ENCODE results near the gene RAB5B.

Gene RAB5B

GRCh38 chr12:55972456-55972855, 1.4 kb upstream of the RAB5B start:
- no CpG with 5 or more reads among the region's 1 CpG for WGBS

DNA sequence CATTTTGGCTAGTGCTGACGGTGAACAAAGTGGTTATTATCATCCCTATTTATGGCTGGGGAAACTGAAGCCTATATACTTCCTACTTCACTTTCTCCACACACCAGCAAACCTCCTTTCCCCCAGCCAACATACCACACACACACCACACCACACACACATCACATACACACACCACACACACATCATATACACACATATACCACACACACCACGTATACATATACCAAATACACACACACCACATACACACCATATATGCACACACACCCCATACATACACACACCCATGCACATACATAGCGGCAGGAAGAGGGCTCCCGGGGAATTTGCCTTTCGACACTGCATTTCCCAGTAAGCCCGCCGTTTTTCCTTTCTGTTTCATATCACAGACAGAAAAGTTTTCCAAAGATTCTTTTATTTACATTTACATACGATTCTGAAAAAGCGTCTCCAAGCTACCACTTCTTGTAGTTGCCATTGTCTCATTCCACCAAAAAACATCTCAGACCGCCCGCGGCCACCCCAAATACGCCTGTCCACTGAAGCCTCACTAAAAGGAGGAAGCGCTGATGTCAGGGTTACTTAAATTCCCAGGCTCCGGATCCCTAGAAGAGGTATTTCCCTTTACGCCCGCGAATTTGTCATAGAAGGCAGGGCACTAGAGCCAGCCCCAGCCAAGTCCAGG, 823 bp upstream of the RAB5B start:
- H3K18ac ChIP-seq (ENCODE audit: low read depth in 1 of 2, low read length in 2 of 2), result peak overlapping the region; percentile 84 to 95
- no peaks in the 10 kb centered on the region for H3K9me3 ChIP-seq (ENCODE audit: control insufficient read depth, low read length)
- 6% methylated on average over 18 of the region's 18 CpGs for WGBS
- peak overlapping the region; percentile 39 for H2AK5ac ChIP-seq (ENCODE audit: low read length, severe bottlenecking)
- peak overlapping the region; percentile 46 to 78 for H3K4ac ChIP-seq (ENCODE audit: low read depth in 1 of 2, low read length in 2 of 2)
- H3K9ac ChIP-seq (ENCODE audit: low read length), result peak overlapping the region; percentile 91
- peak overlapping the region; percentile 46 to 86 for H3K4me3 ChIP-seq (ENCODE audit: insufficient read depth in 1 of 2, low read depth in 1 of 2, low read length in 2 of 2)
- peak overlapping the region in 1 of 2 experiments; percentile 86 for H3K14ac ChIP-seq (ENCODE audit: low read length in 2 of 2)
- H3K36me3 ChIP-seq (ENCODE audit: control insufficient read depth in 1 of 2, insufficient read depth in 2 of 2, low read depth in 1 of 2, low read length in 2 of 2), result peaks cover 16 to 18% of the 10 kb centered on the region in 2 experiments
- H4K91ac ChIP-seq (ENCODE audit: low read length), result no peak overlapping the region
- H2BK12ac ChIP-seq (ENCODE audit: low read length in 2 of 2), result peak overlapping the region; percentile 18 to 75
- H2BK15ac ChIP-seq (ENCODE audit: low read depth, poor library complexity, severe bottlenecking), result peak overlapping the region; percentile 12
- no peak overlapping the region for H2AFZ ChIP-seq (ENCODE audit: low read depth, low read length)
- H2BK5ac ChIP-seq (ENCODE audit: low read depth, low read length, poor library complexity, severe bottlenecking), result no peak overlapping the region
- H3K4me1 ChIP-seq (ENCODE audit: control insufficient read depth, insufficient read depth, low read depth, low read length), result peaks cover 2% of the 10 kb centered on the region
- no peak overlapping the region for H2BK120ac ChIP-seq (ENCODE audit: low read depth, low read length)
- peak overlapping the region; percentile 84 for H3K27ac ChIP-seq (ENCODE audit: low read length, poor library complexity, severe bottlenecking)
- H4K8ac ChIP-seq (ENCODE audit: low read length), result peak overlapping the region; percentile 10
- H3K27me3 ChIP-seq (ENCODE audit: control insufficient read depth in 1 of 2, insufficient read depth in 1 of 2, low read length in 2 of 2), result no peaks in the 10 kb centered on the region
- H3K4me2 ChIP-seq (ENCODE audit: low read length, poor library complexity, severe bottlenecking), result peak overlapping the region; percentile 79
- no peak for DNase-seq
- peaks cover 21% of the 10 kb centered on the region for H3K79me1 ChIP-seq (replicated peaks; ENCODE audit: low read length, poor library complexity, severe bottlenecking)
- H3K23ac ChIP-seq (ENCODE audit: low read length in 2 of 2), result no peak overlapping the region

More at GRCh38 chr12:55972456-55972855, 1.4 kb upstream of the RAB5B start:
- Histone ChIP-seq H3K36me3 (ENCODE audit: control insufficient read depth in 1 of 2, insufficient read depth in 2 of 2, low read depth in 1 of 2, low read length in 2 of 2) (peaks cover 16% of the 10 kb centered on the region in 2 experiments), H3K9ac (ENCODE audit: low read length) (peak overlapping the region; percentile 91), H2AK5ac (ENCODE audit: low read length, severe bottlenecking) (no peak overlapping the region), H3K27me3 (ENCODE audit: control insufficient read depth in 1 of 2, insufficient read depth in 1 of 2, low read length in 2 of 2) (no peaks in the 10 kb centered on the region), H3K9me3 (ENCODE audit: control insufficient read depth, low read length) (no peaks in the 10 kb centered on the region), H3K14ac (ENCODE audit: low read length in 2 of 2) (no peak overlapping the region), H3K4me1 (ENCODE audit: control insufficient read depth, insufficient read depth, low read depth, low read length) (peaks cover 2% of the 10 kb centered on the region), H3K4me2 (ENCODE audit: low read length, poor library complexity, severe bottlenecking) (peak overlapping the region; percentile 79), H2BK5ac (ENCODE audit: low read depth, low read length, poor library complexity, severe bottlenecking) (no peak overlapping the region), H2BK120ac (ENCODE audit: low read depth, low read length) (no peak overlapping the region), H4K91ac (ENCODE audit: low read length) (no peak overlapping the region), H3K23ac (ENCODE audit: low read length in 2 of 2) (no peak overlapping the region), H3K18ac (ENCODE audit: low read depth in 1 of 2, low read length in 2 of 2) (no peak overlapping the region), H2BK15ac (ENCODE audit: low read depth, poor library complexity, severe bottlenecking) (no peak overlapping the region), H3K4me3 (ENCODE audit: insufficient read depth in 1 of 2, low read depth in 1 of 2, low read length in 2 of 2) (peak overlapping the region in 1 of 2 experiments; percentile 86), H3K4ac (ENCODE audit: low read depth in 1 of 2, low read length in 2 of 2) (no peak overlapping the region), H3K79me1 (replicated peaks; ENCODE audit: low read length, poor library complexity, severe bottlenecking) (peaks cover 24% of the 10 kb centered on the region), H3K27ac (ENCODE audit: low read length, poor library complexity, severe bottlenecking) (peak overlapping the region; percentile 84), H2BK12ac (ENCODE audit: low read length in 2 of 2) (no peak overlapping the region), H2AFZ (ENCODE audit: low read depth, low read length) (no peak overlapping the region), H4K8ac (ENCODE audit: low read length) (no peak overlapping the region)
- DNase-seq, result no peak

- H3K4me1 ChIP-seq (ENCODE audit: control insufficient read depth, insufficient read depth, low read depth, low read length), result peaks cover 2% of the 10 kb centered on the region
- under 1% methylated on average over 15 of the region's 15 CpGs for WGBS
These were observed 441 bp downstream of the RAB5B start for GRCh38 chr12:55974308-55974730.

GRCh38 chr12:55978393-55978792, 4.5 kb downstream of the RAB5B start:
- no peak overlapping the region for H3K4me2 ChIP-seq (ENCODE audit: low read length, poor library complexity, severe bottlenecking)
- no peak overlapping the region for H4K8ac ChIP-seq (ENCODE audit: low read length)
- peaks cover 8% of the 10 kb centered on the region for H3K4me1 ChIP-seq (ENCODE audit: control insufficient read depth, insufficient read depth, low read depth, low read length)
- DNase-seq, result no peak
- H3K27ac ChIP-seq (ENCODE audit: low read length, poor library complexity, severe bottlenecking), result no peak overlapping the region
- H3K23ac ChIP-seq (ENCODE audit: low read length in 2 of 2), result no peak overlapping the region
- no peak overlapping the region for H3K9ac ChIP-seq (ENCODE audit: low read length)
- no peak overlapping the region for H2AFZ ChIP-seq (ENCODE audit: low read depth, low read length)
- H3K4me3 ChIP-seq (ENCODE audit: insufficient read depth in 1 of 2, low read depth in 1 of 2, low read length in 2 of 2), result no peak overlapping the region
- H4K91ac ChIP-seq (ENCODE audit: low read length), result no peak overlapping the region
- peaks cover 3% of the 10 kb centered on the region for H3K79me1 ChIP-seq (replicated peaks; ENCODE audit: low read length, poor library complexity, severe bottlenecking)
- no peaks in the 10 kb centered on the region for H3K27me3 ChIP-seq (ENCODE audit: control insufficient read depth in 1 of 2, insufficient read depth in 1 of 2, low read length in 2 of 2)
- no peak overlapping the region for H2BK120ac ChIP-seq (ENCODE audit: low read depth, low read length)
- H3K18ac ChIP-seq (ENCODE audit: low read depth in 1 of 2, low read length in 2 of 2), result no peak overlapping the region
- H3K4ac ChIP-seq (ENCODE audit: low read depth in 1 of 2, low read length in 2 of 2), result no peak overlapping the region
- no peak overlapping the region for H3K14ac ChIP-seq (ENCODE audit: low read length in 2 of 2)
- H2AK5ac ChIP-seq (ENCODE audit: low read length, severe bottlenecking), result no peak overlapping the region
- no peaks in the 10 kb centered on the region for H3K9me3 ChIP-seq (ENCODE audit: control insufficient read depth, low read length)
- H3K36me3 ChIP-seq (ENCODE audit: control insufficient read depth in 1 of 2, insufficient read depth in 2 of 2, low read depth in 1 of 2, low read length in 2 of 2), result peaks cover 10 to 49% of the 10 kb centered on the region in 2 experiments
- 95% methylated on average over 7 of the region's 7 CpGs for WGBS
- no peak overlapping the region for H2BK5ac ChIP-seq (ENCODE audit: low read depth, low read length, poor library complexity, severe bottlenecking)
- no peak overlapping the region for H2BK12ac ChIP-seq (ENCODE audit: low read length in 2 of 2)
- H2BK15ac ChIP-seq (ENCODE audit: low read depth, poor library complexity, severe bottlenecking), result no peak overlapping the region

More at GRCh38 chr12:55974308-55974730, 441 bp downstream of the RAB5B start:
- peak overlapping the region; percentile 95 for H2BK5ac ChIP-seq (ENCODE audit: low read depth, low read length, poor library complexity, severe bottlenecking)
- peak overlapping the region in 1 of 2 experiments; percentile 10 for H3K23ac ChIP-seq (ENCODE audit: low read length in 2 of 2)
- H3K9ac ChIP-seq (ENCODE audit: low read length), result peak overlapping the region; percentile 98
- DNase-seq, result peak; percentile 70
- H3K4me2 ChIP-seq (ENCODE audit: low read length, poor library complexity, severe bottlenecking), result peak overlapping the region; percentile 69
- peak overlapping the region; percentile 89 to 98 for H3K18ac ChIP-seq (ENCODE audit: low read depth in 1 of 2, low read length in 2 of 2)
- no peaks in the 10 kb centered on the region for H3K27me3 ChIP-seq (ENCODE audit: control insufficient read depth in 1 of 2, insufficient read depth in 1 of 2, low read length in 2 of 2)
- H2AFZ ChIP-seq (ENCODE audit: low read depth, low read length), result peak overlapping the region; percentile 3
- H3K4me3 ChIP-seq (ENCODE audit: insufficient read depth in 1 of 2, low read depth in 1 of 2, low read length in 2 of 2), result peak overlapping the region; percentile 86 to 96
- H2BK12ac ChIP-seq (ENCODE audit: low read length in 2 of 2), result peak overlapping the region in 1 of 2 experiments; percentile 66
- H3K4ac ChIP-seq (ENCODE audit: low read depth in 1 of 2, low read length in 2 of 2), result peak overlapping the region; percentile 83 to 97
- peak overlapping the region; percentile 71 for H2AK5ac ChIP-seq (ENCODE audit: low read length, severe bottlenecking)
- H4K8ac ChIP-seq (ENCODE audit: low read length), result peak overlapping the region; percentile 97
- peak overlapping the region; percentile 93 for H4K91ac ChIP-seq (ENCODE audit: low read length)
- peaks cover 13% of the 10 kb centered on the region for H3K79me1 ChIP-seq (replicated peaks; ENCODE audit: low read length, poor library complexity, severe bottlenecking)
- H3K14ac ChIP-seq (ENCODE audit: low read length in 2 of 2), result peak overlapping the region in 1 of 2 experiments; percentile 85
- H3K36me3 ChIP-seq (ENCODE audit: control insufficient read depth in 1 of 2, insufficient read depth in 2 of 2, low read depth in 1 of 2, low read length in 2 of 2), result peaks cover 15 to 23% of the 10 kb centered on the region in 2 experiments
- H2BK120ac ChIP-seq (ENCODE audit: low read depth, low read length), result peak overlapping the region; percentile 94
- peak overlapping the region; percentile 91 for H3K27ac ChIP-seq (ENCODE audit: low read length, poor library complexity, severe bottlenecking)
- H3K9me3 ChIP-seq (ENCODE audit: control insufficient read depth, low read length), result no peaks in the 10 kb centered on the region
- H2BK15ac ChIP-seq (ENCODE audit: low read depth, poor library complexity, severe bottlenecking), result peak overlapping the region; percentile 80

All from mesenchymal stem cell (in vitro differentiated cells and primary cell).